Tibial artery (tissue), 4 donors: ENCODE data around the gene STARD9.
"Not testable (repeated sequence)": the region's sequence is repeated elsewhere in the genome, so short reads cannot be mapped to it uniquely, and the experiment has no call there.

Experiments used
- DNase-seq, 2 donors: peaks; one replicate each; pipeline ENCODE4 v3.0.0-alpha.2; 2019
- H3K27ac ChIP-seq, 2 donors: fragments of 200-600 bp; sonication (generic) in 1 of 2; 1 replicate in 1 of 2; 2 replicates in 1 of 2; pipeline ENCODE4 v1.5.1; 2018 to 2019; ENCODE audit warnings: mild to moderate bottlenecking in 1 of 2
- H3K27me3 ChIP-seq, 2 donors: fragments of 200-600 bp; sonication (generic) in 1 of 2; one replicate each; pipeline versions ENCODE4 v1.5.1 to v1.6.0; 2016 to 2019
- H3K36me3 ChIP-seq, 3 donors: fragments of 200-600 bp; sonication (generic) in 2 of 3; one replicate each; pipeline ENCODE4 v1.5.1; 2016 to 2019; ENCODE audit warnings: mild to moderate bottlenecking in 2 of 3
- H3K4me1 ChIP-seq, 4 donors: fragments of 200-600 bp; sonication (generic) in 2 of 4; 1 replicate in 3 of 4; 2 replicates in 1 of 4; pipeline ENCODE4 v1.5.1; 2016 to 2019
- H3K4me3 ChIP-seq, 2 donors: fragments of 200-600 bp; sonication (generic) in 1 of 2; 1 replicate in 1 of 2; 2 replicates in 1 of 2; pipeline ENCODE4 v1.5.1; 2018 to 2019; ENCODE audit warnings: mild to moderate bottlenecking in 2 of 2
- H3K9me3 ChIP-seq, 3 donors: fragments of 200-600 bp; sonication (generic) in 1 of 3; one replicate each; pipeline ENCODE4 v1.5.1; 2016 to 2019
- CTCF ChIP-seq, 2 experiments: fragments of 200-600 bp in 1 of 2; fragments of 450-650 bp in 1 of 2; IDR thresholded peaks; one replicate each; pipeline ENCODE4 v1.5.1; 2017 to 2019; ENCODE audit warnings: antibody characterized with exemption in 2 of 2, mild to moderate bottlenecking in 1 of 2, moderate library complexity in 1 of 2
- intact Hi-C: fragments of 100-400 bp; cut with DNase I; formaldehyde crosslinking; loops from one replicate; pipeline ENCODE4 v1.15.0; 2023; ENCODE audit warnings: low total_unique reads

The STARD9 gene

GRCh38 chr15:42750306-42750705, 174.9 kb downstream of the STARD9 start:
- no peak for DNase-seq

GRCh38 chr15:42759093-42759492, 183.7 kb downstream of the STARD9 start:
- Histone ChIP-seq H3K9me3 (peaks cover 0 to 13% (median 5%) of the 10 kb centered on the region in 3 donors), H3K36me3 (peaks cover 0 to 9% (median 3%) of the 10 kb centered on the region in 3 donors), H3K4me3 (no peak overlapping the region), H3K4me1 (no peaks in the 10 kb centered on the region), H3K27me3 (no peaks in the 10 kb centered on the region), H3K27ac (no peak overlapping the region)
- TF ChIP-seq CTCF (IDR thresholded peaks at IDR 0.05) = no peak
- no peak for DNase-seq
- intact Hi-C loops = no loop called here

More at GRCh38 chr15:42750306-42750705, 174.9 kb downstream of the STARD9 start:
- TF ChIP-seq CTCF (IDR thresholded peaks at IDR 0.05) = no peak
- H3K4me1 ChIP-seq = no peaks in the 10 kb centered on the region
- H3K4me3 ChIP-seq = no peak overlapping the region
- no peak overlapping the region for H3K27ac ChIP-seq
- peaks cover 33 to 40% (median 37%) of the 10 kb centered on the region in 3 donors for H3K36me3 ChIP-seq
- intact Hi-C loops = no loop called here
- H3K9me3 ChIP-seq = peaks cover 0 to 4% (median 0%) of the 10 kb centered on the region in 3 donors
- H3K27me3 ChIP-seq = no peaks in the 10 kb centered on the region

- Histone ChIP-seq H3K27ac (no peak overlapping the region), H3K4me3 (no peak overlapping the region), H3K36me3 (peaks cover 0 to 10% (median 9%) of the 10 kb centered on the region in 3 donors), H3K27me3 (no peaks in the 10 kb centered on the region), H3K9me3 (peaks cover 0 to 13% (median 5%) of the 10 kb centered on the region in 3 donors), H3K4me1 (no peaks in the 10 kb centered on the region)
- no peak for DNase-seq
- intact Hi-C loops = no loop called here
- no peak for TF ChIP-seq CTCF (IDR thresholded peaks at IDR 0.05)
Observed at GRCh38 chr15:42760759-42761158, 185.4 kb downstream of the STARD9 start.

GRCh38 chr15:42761813-42762212, 186.4 kb downstream of the STARD9 start:
- intact Hi-C loops, H3K36me3 ChIP-seq, DNase-seq, H3K27me3 ChIP-seq, H3K27ac ChIP-seq, H3K4me3 ChIP-seq, H3K4me1 ChIP-seq: not testable (repeated sequence)
- H3K9me3 ChIP-seq = peaks cover 0 to 13% (median 5%) of the 10 kb centered on the region in 3 donors

GRCh38 chr15:42764154-42764731, 188.8 kb downstream of the STARD9 start:
- H3K27me3 ChIP-seq, intact Hi-C loops, DNase-seq, H3K27ac ChIP-seq, H3K36me3 ChIP-seq, H3K4me3 ChIP-seq, H3K4me1 ChIP-seq: not testable (repeated sequence)
- peaks cover 0 to 13% (median 5%) of the 10 kb centered on the region in 3 donors for H3K9me3 ChIP-seq

- H3K9me3 ChIP-seq, DNase-seq, H3K4me1 ChIP-seq, H3K36me3 ChIP-seq, H3K27me3 ChIP-seq, intact Hi-C loops, H3K27ac ChIP-seq, H3K4me3 ChIP-seq: not testable (repeated sequence)
Observed at GRCh38 chr15:42766109-42766508, 190.7 kb downstream of the STARD9 start.
